T-helper 9 cell (primary cell): ENCODE results near the gene CPTP.
A peak's percentile ranks its signal among the peaks of the same experiment; 100 is the strongest.

Source experiments
- DNase-seq: peaks from one replicate; pipeline ENCODE4 v3.0.0-alpha.2; 2020

The CPTP gene

DNA sequence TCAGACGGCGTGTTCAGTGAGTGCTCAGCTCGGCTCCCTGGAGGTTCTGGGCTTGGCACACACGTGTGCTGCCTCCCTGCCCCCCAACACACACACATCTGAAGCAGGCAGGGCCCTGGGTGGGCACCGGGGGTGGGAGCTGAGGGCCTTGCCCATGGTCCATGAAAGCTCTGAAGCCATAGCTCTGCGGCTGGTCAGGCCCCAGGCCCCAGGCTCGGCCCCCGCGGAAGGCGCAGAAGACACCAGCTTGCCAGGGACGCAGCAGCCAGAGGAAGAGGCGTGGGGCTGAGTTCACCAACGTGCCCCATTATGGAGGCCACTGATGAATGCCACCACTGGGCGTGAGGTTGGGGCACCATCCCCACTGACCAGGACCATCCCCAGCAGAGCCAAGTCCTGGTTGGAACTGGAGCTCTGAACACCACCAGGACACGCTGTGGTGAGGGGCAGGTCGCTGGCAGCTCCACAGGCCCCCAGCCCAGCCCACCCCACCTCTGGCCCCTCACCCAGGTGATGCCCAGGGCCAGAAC is 46.2 kb downstream of the CPTP start:
- DNase-seq, result no peak

DNA sequence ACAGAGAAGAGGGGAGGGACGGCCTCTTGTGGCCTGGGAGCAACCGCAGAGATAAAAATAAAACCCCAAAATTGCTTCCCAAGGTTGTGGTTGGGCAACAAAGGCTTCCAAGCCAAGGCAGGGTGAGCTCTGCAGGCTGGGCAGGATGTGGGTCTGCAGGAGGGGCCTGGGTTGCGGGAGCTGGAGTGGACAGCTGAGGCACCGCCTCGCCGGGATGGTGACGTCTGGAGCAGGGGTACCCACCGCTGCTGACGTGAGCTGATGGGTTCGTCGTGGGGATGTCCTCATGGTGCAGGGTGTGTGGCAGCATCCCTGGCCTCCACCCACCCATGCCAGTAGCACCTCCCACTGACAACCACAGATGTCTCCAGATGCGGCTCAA is 46.8 kb downstream of the CPTP start:
- DNase-seq, result peak; percentile 73

DNA sequence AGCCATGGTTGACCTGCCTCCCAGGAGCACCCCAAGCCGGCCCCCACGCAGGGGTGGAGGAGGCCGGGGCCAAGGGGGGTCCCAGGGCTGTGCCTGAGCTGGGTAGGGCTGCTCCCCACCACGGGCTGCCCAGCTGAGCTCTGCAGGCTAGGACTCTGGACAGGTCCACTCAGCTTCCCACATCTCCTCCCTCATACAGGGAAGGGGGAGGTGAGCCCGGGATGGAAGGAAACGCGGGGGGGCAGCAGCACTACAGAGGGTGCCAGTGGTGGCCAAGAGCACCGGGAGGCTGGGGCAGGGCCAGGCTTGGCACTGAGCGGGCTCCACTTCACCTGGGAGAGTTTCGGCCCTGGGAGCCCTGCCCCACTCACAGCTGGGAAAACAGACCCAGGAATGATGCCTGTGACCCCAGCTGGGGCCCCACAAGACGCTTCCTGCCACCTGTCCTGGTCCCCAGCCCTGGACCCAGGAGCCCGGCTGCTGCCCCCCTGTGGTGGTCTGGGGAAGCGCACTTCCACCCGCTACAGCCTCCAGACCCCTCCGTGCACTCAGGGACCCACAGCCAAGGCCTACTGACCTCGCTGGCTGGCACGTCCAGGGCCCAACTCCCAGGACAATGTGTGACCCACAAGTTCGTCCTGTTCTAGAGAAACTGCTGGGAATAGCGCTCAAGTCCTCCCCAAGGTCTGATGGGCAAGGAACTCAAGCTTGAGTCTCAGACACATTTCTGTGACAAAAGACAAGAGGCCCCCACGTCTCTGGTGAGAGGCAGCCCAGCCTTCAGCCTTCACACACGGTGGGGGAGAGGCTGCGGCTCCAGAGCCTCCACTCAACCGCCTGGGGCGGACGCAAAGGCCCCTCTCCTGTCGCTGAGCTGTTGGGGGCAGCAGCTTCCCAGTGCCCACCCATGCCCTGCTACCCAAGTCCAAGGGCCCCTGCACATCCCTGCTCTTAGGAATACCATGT is 47.4 kb downstream of the CPTP start:
- DNase-seq, result peak; percentile 77

- DNase-seq, result no peak
Measured at GRCh38 chr1:1373051-1373814, 48.6 kb downstream of the CPTP start.

DNA sequence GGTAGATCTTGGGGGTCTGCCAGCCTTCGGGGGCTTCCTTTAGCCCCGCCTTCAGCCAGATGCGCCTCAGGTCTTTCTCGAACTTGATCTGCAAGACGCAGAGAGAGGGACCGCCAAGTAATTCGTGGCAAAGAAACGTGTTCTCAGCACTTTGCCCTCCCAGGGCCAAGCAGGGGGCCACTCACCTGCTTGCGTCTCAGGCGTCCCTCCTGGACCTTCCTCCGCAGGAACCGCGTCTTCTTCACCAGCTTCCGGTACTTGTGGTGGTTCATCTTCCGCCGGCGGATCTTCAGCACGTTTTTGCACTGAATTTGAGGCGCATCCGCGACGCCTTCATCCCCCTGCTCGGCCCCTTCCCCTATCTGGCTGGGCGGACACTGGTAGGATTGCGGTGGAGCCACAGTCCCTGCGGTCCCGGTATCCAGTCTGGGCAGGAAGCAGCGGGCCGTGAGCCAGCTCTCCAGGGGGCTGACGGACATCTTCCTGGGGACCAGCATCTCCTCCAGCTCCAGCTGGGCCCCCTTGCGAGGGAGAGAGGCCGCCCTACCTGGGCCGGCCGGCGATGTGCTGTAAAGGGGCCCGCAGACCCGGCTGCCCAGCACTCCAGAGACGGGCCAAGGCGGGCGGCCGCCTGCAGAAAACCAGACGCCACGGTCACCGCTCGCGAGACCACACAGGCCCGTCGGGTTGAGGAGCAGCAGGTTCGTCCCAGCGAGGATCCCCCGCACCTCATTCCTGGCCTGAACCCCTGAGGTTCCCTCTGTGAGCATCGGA is 49.4 kb downstream of the CPTP start:
- DNase-seq, result no peak

DNA sequence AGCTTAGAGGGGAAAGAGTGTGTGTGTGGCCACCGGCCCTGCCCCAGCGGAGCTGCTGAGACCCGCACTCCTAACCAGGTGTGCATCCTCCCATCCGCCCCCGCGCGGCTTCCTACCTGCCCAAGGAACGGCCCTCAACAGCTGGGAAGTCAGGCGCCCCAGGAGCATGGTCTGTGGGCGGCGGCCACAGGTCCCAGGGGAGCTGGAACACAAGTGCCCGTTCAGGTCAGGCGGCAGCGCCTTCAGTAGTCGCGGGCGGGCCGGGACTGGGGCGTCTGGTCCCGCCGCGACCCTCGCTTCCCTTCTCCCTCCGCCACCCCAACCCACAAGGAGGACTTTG is 50.0 kb downstream of the CPTP start:
- DNase-seq, result no peak

- DNase-seq, result peak; percentile 87
Measured at GRCh38 chr1:1374929-1375662, 50.5 kb downstream of the CPTP start, which contains the start of gene AURKAIP1. TSS of gene AURKAIP1 (minus strand) at chr1:1375207. CDS start at chr1:1374756, 451 bp downstream.

GRCh38 chr1:1376551-1377226 is 52.1 kb downstream of the CPTP start:
- DNase-seq, result no peak

- no peak for DNase-seq
Measured at GRCh38 chr1:1377540-1378205, 53.1 kb downstream of the CPTP start.
